Thoracic aorta (tissue), 2 donors: Measurements from ENCODE around the gene MPZL3. TPM values are rescaled to one million over a fixed set of nuclear protein-coding genes. Genes with fewer than 3 reads are reported as not detected.

Source experiments
- ATAC-seq: fragments of 150-250 bp; one replicate; pipeline ENCODE4 v1.8.0; 2017; ENCODE audit warnings: low read depth; ENCODE audit not compliant: insufficient number of reproducible peaks, low FRiP score
- DNase-seq: peaks from one replicate; pipeline ENCODE4 v3.0.0-alpha.2; 2020; ENCODE audit warnings: low spot score
- H3K27ac ChIP-seq, 2 donors: fragments of 200-600 bp; sonication (generic); 1 replicate in 1 of 2; 2 replicates in 1 of 2; pipeline ENCODE4 v1.5.1; 2016; ENCODE audit warnings: mild to moderate bottlenecking in 2 of 2, moderate library complexity in 2 of 2
- H3K27me3 ChIP-seq: fragments of 200-600 bp; sonication (generic); replicated peaks from 2 replicates; pipeline ENCODE4 v1.6.0; 2016; ENCODE audit warnings: mild to moderate bottlenecking; ENCODE audit not compliant: insufficient read depth
- H3K36me3 ChIP-seq: fragments of 200-600 bp; sonication (generic); one replicate; pipeline ENCODE4 v1.5.1; 2016
- H3K4me1 ChIP-seq, 2 donors: fragments of 200-600 bp; sonication (generic); 1 replicate in 1 of 2; 2 replicates in 1 of 2; pipeline versions ENCODE4 v1.5.1 to v1.6.0; 2016; ENCODE audit warnings: low read depth in 2 of 2, mild to moderate bottlenecking in 1 of 2; ENCODE audit not compliant: control insufficient read depth in 1 of 2
- H3K4me3 ChIP-seq: fragments of 200-600 bp; sonication (generic); 2 replicates; pipeline ENCODE4 v1.5.1; 2016; ENCODE audit warnings: mild to moderate bottlenecking
- H3K9me3 ChIP-seq: fragments of 200-600 bp; sonication (generic); 2 replicates; pipeline ENCODE4 v1.5.1; 2016
- total RNA-seq, 2 donors: library from RNA; depleted of rRNA; stranded (reverse); fragments of >200 nt; gene quantifications; one replicate each; pipeline versions ENCODE4 v1.1.0 to v1.2.3, GENCODE V29; 2016
- TF ChIP-seq, protein P1 (sequence below): fragments of 200-600 bp; sonication (generic); IDR thresholded peaks from one replicate; pipeline ENCODE4 v1.5.1; 2019; ENCODE audit warnings: antibody characterized with exemption

The MPZL3 gene
- total RNA-seq, 2 donors from 2014 or later: 0.41 to 3.2 TPM

DNA sequence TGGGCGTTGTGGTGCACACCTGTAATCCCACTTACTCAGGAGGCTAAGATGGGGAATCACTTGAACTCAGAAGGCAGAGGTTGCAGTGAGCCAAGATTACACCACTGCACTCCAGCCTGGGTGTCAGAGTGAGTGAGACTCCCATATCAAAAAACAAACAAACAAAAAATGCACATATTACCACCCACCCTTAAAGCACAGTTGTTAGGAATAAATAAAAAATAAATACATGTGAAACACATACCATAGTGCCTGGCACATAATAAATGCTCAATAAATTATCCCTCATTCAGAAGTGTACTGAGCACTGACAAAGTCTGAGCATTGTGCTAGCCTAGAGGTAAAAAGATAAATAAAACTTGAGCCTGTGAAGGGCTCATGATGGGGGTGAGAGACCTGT lies 18.3 kb downstream of the MPZL3 start:
- H3K4me3 ChIP-seq: no peak overlapping the region
- no peak overlapping the region for H3K27ac ChIP-seq
- H3K9me3 ChIP-seq: no peaks in the 10 kb centered on the region
- DNase-seq (no peak), ATAC-seq (no peak)
- H3K27me3 ChIP-seq: no peaks in the 10 kb centered on the region
- no peaks in the 10 kb centered on the region for H3K4me1 ChIP-seq
- TF ChIP-seq, protein P1, sequence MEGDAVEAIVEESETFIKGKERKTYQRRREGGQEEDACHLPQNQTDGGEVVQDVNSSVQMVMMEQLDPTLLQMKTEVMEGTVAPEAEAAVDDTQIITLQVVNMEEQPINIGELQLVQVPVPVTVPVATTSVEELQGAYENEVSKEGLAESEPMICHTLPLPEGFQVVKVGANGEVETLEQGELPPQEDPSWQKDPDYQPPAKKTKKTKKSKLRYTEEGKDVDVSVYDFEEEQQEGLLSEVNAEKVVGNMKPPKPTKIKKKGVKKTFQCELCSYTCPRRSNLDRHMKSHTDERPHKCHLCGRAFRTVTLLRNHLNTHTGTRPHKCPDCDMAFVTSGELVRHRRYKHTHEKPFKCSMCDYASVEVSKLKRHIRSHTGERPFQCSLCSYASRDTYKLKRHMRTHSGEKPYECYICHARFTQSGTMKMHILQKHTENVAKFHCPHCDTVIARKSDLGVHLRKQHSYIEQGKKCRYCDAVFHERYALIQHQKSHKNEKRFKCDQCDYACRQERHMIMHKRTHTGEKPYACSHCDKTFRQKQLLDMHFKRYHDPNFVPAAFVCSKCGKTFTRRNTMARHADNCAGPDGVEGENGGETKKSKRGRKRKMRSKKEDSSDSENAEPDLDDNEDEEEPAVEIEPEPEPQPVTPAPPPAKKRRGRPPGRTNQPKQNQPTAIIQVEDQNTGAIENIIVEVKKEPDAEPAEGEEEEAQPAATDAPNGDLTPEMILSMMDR: no peak
- H3K36me3 ChIP-seq: no peaks in the 10 kb centered on the region

DNA sequence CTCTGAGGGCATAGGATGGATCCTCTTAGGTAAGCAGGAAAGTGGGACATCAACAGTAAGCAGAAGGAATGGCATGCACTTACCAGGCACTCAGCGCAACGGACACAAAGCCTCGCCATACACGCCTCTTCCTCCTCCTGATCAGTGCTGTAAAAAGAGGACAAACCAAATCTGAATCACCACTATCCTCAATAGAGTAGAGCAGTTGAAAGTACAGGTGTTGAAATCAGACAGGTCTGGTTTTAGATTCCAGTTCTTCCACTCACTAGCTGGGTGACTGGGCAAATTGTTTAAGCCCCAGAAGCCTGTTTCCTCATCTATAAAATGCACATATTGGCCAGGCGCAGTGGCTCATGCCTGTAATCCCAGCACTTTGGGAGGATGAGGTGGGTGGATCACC lies 18.8 kb downstream of the MPZL3 start:
- Histone ChIP-seq H3K36me3 (no peaks in the 10 kb centered on the region), H3K27me3 (no peaks in the 10 kb centered on the region), H3K9me3 (no peaks in the 10 kb centered on the region), H3K27ac (no peak overlapping the region), H3K4me1 (no peaks in the 10 kb centered on the region), H3K4me3 (no peak overlapping the region)
- DNase-seq: no peak
- TF ChIP-seq, protein P1: no peak
- ATAC-seq: no peak

DNA sequence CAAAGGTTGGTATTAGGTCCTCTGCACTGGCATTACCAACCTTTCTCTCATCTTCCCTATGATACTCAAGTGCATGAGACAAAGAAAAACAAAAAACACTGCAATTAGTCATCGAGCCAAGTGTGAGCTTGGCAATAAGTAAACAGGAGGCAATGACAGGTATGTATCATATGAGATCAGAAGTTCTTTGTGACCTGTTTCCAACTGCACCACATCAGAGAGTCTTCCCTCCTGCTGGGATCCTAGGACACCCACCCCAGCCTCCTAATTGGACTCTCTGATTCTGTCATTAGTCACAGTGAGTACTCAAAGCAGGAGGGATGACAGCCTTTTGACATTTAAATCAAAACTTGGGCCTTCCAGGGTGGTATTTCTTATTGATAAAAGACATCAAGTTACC lies 19.5 kb downstream of the MPZL3 start:
- DNase-seq (no peak), ATAC-seq (no peak)
- Histone ChIP-seq H3K27me3 (no peaks in the 10 kb centered on the region), H3K4me1 (no peaks in the 10 kb centered on the region), H3K9me3 (no peaks in the 10 kb centered on the region), H3K27ac (no peak overlapping the region), H3K4me3 (no peak overlapping the region), H3K36me3 (no peaks in the 10 kb centered on the region)
- TF ChIP-seq, protein P1: no peak

DNA sequence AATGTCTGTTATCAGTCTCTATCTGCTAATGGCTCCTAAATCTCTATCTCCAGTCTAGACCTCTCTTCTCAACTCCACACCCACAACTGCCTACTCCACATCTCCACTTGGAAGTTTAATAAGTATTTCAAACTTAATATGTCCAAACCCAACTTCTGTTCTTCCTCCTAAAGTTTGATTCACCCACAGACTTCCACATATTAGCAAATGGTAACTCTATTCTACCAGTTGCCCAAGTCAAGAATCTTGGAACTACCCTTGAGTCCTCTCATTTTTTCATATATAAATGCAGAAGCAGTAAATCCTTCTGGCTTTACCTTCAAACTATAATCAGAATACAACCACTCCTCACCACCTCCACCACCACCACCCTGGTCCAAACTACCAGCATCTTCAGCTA lies 20.7 kb downstream of the MPZL3 start:
- Histone ChIP-seq H3K4me3 (no peak overlapping the region), H3K36me3 (no peaks in the 10 kb centered on the region), H3K9me3 (no peaks in the 10 kb centered on the region), H3K27me3 (no peaks in the 10 kb centered on the region), H3K4me1 (no peaks in the 10 kb centered on the region), H3K27ac (no peak overlapping the region)
- TF ChIP-seq, protein P1: no peak
- ATAC-seq (no peak), DNase-seq (no peak)

DNA sequence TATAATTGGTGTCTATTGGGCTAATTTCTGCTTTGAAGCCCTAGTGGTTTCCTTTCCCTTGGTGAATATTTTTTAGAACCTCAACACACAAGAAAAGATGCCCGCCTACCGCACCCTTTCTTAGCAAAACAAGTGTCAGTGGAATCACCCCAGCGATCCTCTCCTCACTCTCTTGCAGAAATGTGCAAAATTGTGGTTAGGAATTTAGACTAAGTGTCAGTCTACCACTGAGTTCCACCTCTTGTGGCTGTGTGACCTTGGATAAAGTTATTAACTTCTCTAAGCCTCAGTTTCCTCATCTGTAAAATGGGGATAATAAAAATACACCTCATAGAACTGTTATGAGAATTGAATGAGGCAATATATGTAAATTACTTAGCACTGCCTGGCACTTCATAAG lies 22.1 kb downstream of the MPZL3 start:
- TF ChIP-seq, protein P1: no peak
- H3K27ac ChIP-seq: no peak overlapping the region
- ATAC-seq: no peak

More for the DNA sequence above, 22.1 kb downstream of the MPZL3 start:
- Histone ChIP-seq H3K9me3 (no peaks in the 10 kb centered on the region), H3K27me3 (no peaks in the 10 kb centered on the region), H3K4me3 (no peak overlapping the region), H3K36me3 (no peaks in the 10 kb centered on the region), H3K4me1 (peaks cover 0 to 4% of the 10 kb centered on the region in 2 donors)
- no peak for DNase-seq
